Measurements from ENCODE around the gene APOBEC4. TPM values are rescaled to one million over a fixed set of nuclear protein-coding genes. Genes with fewer than 3 reads are reported as not detected.

Gene APOBEC4
- total and polyA plus RNA-seq, 2 of the 8 experiments (the other 6 are each of a cell fraction or from before 2014, with no cell fraction given) = not detected

- Histone ChIP-seq H3K56ac (replicated peaks; ENCODE audit: insufficient read length, low read depth, low read length) (no peak overlapping the region), H3K14ac (ENCODE audit: insufficient read length) (no peak overlapping the region), H2BK5ac (ENCODE audit: low read depth, low read length) (no peak overlapping the region), H3K4me3 (ENCODE audit: extremely low read depth in 1 of 4, insufficient read depth in 2 of 4, low read depth in 3 of 4, low read length in 4 of 4) (no peak overlapping the region), H3K23ac (ENCODE audit: insufficient read length) (no peak overlapping the region), H4K20me1 (replicated peaks in 1 of 2; ENCODE audit: control insufficient read depth in 1 of 2, insufficient read depth in 2 of 2, low read length in 2 of 2) (no peaks in the 10 kb centered on the region), H2BK12ac (ENCODE audit: low read depth, low read length) (no peak overlapping the region), H2AFZ (ENCODE audit: low read length) (no peak overlapping the region), H2BK15ac (ENCODE audit: low read length) (no peak overlapping the region), H3K23me2 (ENCODE audit: low read depth, low read length) (no peaks in the 10 kb centered on the region), H2AK5ac (ENCODE audit: low read depth, low read length) (no peak overlapping the region), H4K91ac (replicated peaks; ENCODE audit: insufficient read length, low read length) (no peak overlapping the region), H3K27ac (ENCODE audit: low read depth, low read length) (no peak overlapping the region), H3K9ac (replicated peaks in 1 of 4; ENCODE audit: extremely low read depth in 1 of 4, low read depth in 3 of 4, low read length in 3 of 4) (no peak overlapping the region), H3K79me1 (ENCODE audit: low read depth, low read length) (no peaks in the 10 kb centered on the region), H3K9me3 (ENCODE audit: insufficient read depth in 2 of 2, low read depth in 1 of 2, low read length in 1 of 2) (peaks cover 0 to 7% of the 10 kb centered on the region in 2 experiments; a peak in 1 of 4 replicates), H2BK120ac (replicated peaks; ENCODE audit: low read depth, low read length) (no peak overlapping the region), H4K8ac (ENCODE audit: extremely low read depth, insufficient read depth, low read length) (no peak overlapping the region), H3K27me3 (replicated peaks in 1 of 4; ENCODE audit: control insufficient read depth in 3 of 4, extremely low read depth in 1 of 4, insufficient read depth in 3 of 4, low read length in 3 of 4) (no peaks in the 10 kb centered on the region), H3K4me2 (ENCODE audit: insufficient read depth in 1 of 2, low read depth in 2 of 2, low read length in 2 of 2) (no peak overlapping the region), H3K36me3 (ENCODE audit: control insufficient read depth in 2 of 4, insufficient read depth in 4 of 4, low read length in 3 of 4) (no peaks in the 10 kb centered on the region), H2BK20ac (ENCODE audit: low read length) (no peak overlapping the region), H3K4me1 (replicated peaks in 1 of 4; ENCODE audit: control insufficient read depth in 3 of 4, insufficient read depth in 4 of 4, low read length in 3 of 4) (no peaks in the 10 kb centered on the region), H3K4ac (replicated peaks; ENCODE audit: insufficient read length, low read depth, low read length) (no peak overlapping the region), H4K5ac (ENCODE audit: insufficient read length, low read depth, low read length) (no peak overlapping the region), H3K79me2 (ENCODE audit: control insufficient read depth in 1 of 2, insufficient read depth in 2 of 2, low read length in 2 of 2) (no peaks in the 10 kb centered on the region), H3K18ac (ENCODE audit: extremely low read depth, low read length) (no peak overlapping the region)
- FAIRE-seq = no peak
- 97% methylated on average over 3 of the region's 3 CpGs; no CpG with 5 or more reads in 1 of the 2 experiments for WGBS, 2 experiments (ENCODE audit: extremely low coverage in 1 of 2, insufficient coverage in 1 of 2, insufficient read length in 1 of 2, insufficient replicate concordance in 2 of 2, low coverage in 1 of 2, low lambda C conversion rate in 2 of 2, missing lambda C conversion rate in 1 of 2)
- DNase-seq (ENCODE audit: low read depth in 1 of 2, low spot score in 2 of 2) = no peak
- ChIA-PET POLR2A (ENCODE audit: partially characterized antibody) (no interaction called here), CTCF (ENCODE audit: partially characterized antibody) (interaction anchor here (0.8 to 6.2 kb wide), 22 partner anchors 9 to 290 kb away, joined by 3 to 87 read pairs (median 6); partner anchors contain the start of gene ARPC5)
- no peak for TF ChIP-seq YY1 (IDR thresholded peaks at IDR 0.05; ENCODE audit: low read depth, low read length)
- TF ChIP-seq POLR2AphosphoS5 (IDR thresholded peaks at IDR 0.05; ENCODE audit: low read depth, low read length) = no peak
- TF ChIP-seq CTCF (IDR thresholded peaks at IDR 0.05; ENCODE audit: control extremely low read depth in 1 of 3, insufficient read depth in 1 of 3, low read depth in 1 of 3, low read length in 3 of 3) = no peak
- no peak for TF ChIP-seq SRF (IDR thresholded peaks at IDR 0.05; ENCODE audit: low read depth, low read length)
- no peak for TF ChIP-seq E2F6 (IDR thresholded peaks at IDR 0.05)
- TF ChIP-seq GABPA (IDR thresholded peaks at IDR 0.05; ENCODE audit: borderline replicate concordance, insufficient read depth, low read length) = no peak
- no peak for TF ChIP-seq USF2 (IDR thresholded peaks at IDR 0.05; ENCODE audit: low read length)
- no peak for TF ChIP-seq SP1 (IDR thresholded peaks at IDR 0.05; ENCODE audit: low read depth, low read length)
- TF ChIP-seq TAF7 (optimal IDR thresholded peaks at IDR 0.05; ENCODE audit: borderline replicate concordance, low read depth, low read length) = no peak
- TF ChIP-seq ZNF274 (IDR thresholded peaks at IDR 0.05; ENCODE audit: borderline replicate concordance, extremely low read depth, low read length) = no peak
These were observed 3.2 kb upstream of the APOBEC4 start for GRCh38 chr1:183656355-183656754.
